HG02970 (cell line): ENCODE data around the gene MOSPD3.
"Not testable (repeated sequence)": the region's sequence is repeated elsewhere in the genome, so short reads cannot be mapped to it uniquely, and the experiment has no call there.

ENCODE experiments used
- ATAC-seq: cut with Tn5 transposase; IDR thresholded peaks from one replicate; pipeline ENCODE4 v1.9.1; 2021; ENCODE audit warnings: mild to moderate bottlenecking, moderate library complexity, moderate number of reproducible peaks; ENCODE audit not compliant: unreplicated experiment, low FRiP score

MOSPD3 gene

GRCh38 chr7:100654908-100655831 lies 42.8 kb downstream of the MOSPD3 start:
- ATAC-seq, result no peak

- no peak for ATAC-seq
Observed at GRCh38 chr7:100655908-100656674, 43.8 kb downstream of the MOSPD3 start, which contains the start of gene ACTL6B. ACTL6B (minus strand) TSS chr7:100656448; CDS start chr7:100656354, 94 bp downstream.

GRCh38 chr7:100662194-100662776 lies 49.9 kb downstream of the MOSPD3 start:
- not testable (repeated sequence) for ATAC-seq
